ENCODE results near the gene NR5A2.

The NR5A2 gene

DNA sequence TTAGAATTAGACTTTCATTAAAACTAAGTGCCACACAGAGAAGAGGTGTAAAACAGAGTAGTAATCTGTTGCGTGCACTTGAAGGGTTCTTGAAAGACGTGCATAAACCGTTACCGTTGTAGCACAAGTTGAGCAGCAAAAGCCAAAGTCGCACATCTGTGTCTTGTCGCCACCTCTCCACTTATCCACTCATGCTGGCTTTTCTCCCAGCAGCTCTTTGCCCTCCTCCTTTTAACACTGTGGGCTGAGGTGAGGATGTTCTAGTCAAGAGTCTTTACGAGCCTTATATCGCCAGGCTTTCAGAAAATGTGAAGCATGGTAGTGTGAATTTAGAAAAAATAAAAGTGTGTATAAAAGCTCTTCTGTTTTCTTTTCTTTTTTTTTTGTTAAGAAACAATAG is 48.0 kb downstream of the NR5A2 start:
- no peak for DNase-seq

DNA sequence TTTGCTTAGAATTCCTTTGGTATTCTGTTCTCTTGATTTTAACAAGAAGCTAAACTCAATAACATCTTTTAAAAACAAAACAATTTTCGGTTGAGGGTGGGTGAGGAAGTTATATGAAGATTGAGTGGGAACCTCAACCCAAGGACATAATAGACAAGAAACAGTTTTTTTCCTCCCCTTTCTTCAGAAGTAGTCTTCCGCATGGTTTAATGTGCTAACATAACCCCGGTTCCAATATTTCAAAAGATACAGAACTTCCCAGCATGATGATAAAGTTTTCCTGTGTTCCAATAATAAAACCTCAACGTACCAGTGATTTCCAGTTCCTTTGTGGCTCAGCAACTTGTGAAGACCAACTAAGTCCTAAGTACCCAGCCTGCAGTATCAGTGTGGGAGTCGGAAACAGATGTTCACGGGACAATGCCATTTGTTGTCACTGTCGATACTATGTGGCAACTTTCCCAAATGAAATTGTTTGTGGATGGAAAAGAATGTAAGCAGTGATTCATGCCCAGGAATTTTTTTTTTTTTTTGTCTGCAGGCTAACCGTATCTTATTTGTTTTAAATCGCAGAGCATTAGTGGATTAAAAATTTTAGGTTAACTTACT is 48.5 kb downstream of the NR5A2 start:
- peak; percentile 87 for DNase-seq

DNA sequence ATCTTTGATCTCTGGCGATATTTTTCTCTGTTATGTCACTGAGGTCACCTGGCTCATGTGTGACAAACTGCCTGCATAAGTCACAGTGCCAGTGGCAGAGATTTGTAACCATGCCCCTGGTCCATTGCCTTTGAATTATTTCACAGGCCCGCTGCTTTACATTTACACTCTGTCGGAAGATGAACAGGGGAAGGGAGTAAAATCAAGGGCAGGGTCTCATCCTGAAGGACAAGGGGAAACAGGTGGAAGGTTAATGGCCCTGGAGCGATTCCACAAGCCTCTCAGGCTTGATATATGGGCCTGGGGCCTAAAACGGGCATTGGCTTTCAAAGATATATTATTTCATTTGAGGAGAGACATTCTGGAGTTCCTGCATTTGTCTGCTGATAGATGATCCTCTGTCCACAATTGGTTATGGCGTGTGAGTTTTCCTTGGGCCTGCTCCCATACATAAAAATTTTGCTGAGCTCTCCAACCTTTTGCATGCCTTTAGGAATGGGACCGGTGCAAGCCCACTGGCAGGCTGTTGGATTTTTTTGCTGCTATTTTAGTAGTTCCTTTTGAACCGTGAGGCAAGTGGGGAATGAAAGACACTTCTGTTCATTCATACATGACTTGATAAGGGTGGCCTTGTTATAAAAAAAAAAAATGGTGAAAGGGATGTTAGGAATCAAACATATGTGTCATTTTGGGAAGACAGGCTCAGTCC is 51.9 kb downstream of the NR5A2 start:
- no peak for DNase-seq

DNA sequence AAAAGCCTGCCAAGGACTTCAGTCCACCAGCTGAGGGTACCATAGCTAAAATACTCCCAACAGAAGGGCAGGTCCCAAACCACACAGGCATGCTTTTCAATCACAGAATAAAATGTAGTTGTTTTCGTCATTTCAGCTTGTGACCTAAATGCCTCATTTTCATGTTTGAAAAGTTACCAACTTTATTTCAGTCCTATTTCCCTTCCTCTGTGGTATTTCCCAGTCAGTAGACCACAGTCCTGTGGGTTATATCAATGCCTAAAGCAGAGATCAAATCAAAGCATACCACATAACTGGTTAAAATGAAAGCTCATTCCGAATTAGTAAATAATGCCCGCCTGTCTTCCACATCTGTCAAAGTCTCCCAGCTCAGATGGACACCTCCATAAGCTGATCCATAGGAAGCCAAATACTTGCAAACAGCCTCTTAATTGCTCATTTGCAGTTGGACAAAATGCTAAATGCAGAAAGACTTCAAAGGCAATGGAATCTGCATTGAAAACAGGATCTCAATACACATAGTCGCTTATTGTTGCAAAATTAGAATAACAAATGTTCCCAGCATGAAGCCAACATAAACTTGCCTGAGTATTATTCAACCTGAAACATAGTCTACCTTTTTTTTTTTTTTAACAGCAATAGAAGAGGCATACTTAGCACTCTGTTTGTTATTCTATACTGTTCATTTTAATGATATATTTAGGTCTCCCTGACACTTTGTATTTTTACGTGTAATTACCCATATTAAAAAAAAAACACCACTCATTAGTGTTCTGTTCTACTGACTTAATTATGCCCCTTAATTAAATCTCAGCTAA is 53.9 kb downstream of the NR5A2 start:
- no peak for DNase-seq

DNA sequence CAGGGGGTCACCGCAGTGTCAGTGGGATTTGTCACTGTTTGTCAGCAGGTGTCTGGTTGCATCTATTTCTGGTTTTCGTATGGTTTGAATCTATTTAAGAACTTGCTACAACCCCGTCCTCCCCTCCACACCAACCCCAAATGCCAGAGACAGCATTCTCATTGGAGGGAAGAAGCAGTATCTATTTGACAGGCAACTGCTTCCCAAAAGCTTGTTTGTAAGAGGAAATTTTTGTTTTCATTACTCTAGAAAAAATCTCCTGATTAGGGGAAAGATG is 54.4 kb downstream of the NR5A2 start:
- DNase-seq = no peak

DNA sequence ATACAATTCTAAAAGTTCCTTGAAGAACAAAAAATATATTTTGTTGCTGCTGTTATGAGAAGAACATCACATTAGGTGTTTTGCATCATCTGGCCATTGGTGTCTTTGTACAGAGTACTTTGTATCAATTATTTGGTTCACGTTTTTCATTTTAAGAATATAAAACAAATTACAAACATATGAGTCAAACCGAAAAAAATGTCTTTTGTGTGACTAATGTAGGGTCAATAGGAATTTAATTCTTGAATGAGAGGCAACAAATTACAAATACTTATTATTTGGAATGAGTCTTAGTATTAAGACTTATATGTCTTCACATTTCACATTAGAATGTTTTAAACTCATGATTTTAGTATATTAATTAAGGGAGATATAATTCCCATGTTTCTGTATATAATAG is 54.8 kb downstream of the NR5A2 start:
- DNase-seq = no peak

DNA sequence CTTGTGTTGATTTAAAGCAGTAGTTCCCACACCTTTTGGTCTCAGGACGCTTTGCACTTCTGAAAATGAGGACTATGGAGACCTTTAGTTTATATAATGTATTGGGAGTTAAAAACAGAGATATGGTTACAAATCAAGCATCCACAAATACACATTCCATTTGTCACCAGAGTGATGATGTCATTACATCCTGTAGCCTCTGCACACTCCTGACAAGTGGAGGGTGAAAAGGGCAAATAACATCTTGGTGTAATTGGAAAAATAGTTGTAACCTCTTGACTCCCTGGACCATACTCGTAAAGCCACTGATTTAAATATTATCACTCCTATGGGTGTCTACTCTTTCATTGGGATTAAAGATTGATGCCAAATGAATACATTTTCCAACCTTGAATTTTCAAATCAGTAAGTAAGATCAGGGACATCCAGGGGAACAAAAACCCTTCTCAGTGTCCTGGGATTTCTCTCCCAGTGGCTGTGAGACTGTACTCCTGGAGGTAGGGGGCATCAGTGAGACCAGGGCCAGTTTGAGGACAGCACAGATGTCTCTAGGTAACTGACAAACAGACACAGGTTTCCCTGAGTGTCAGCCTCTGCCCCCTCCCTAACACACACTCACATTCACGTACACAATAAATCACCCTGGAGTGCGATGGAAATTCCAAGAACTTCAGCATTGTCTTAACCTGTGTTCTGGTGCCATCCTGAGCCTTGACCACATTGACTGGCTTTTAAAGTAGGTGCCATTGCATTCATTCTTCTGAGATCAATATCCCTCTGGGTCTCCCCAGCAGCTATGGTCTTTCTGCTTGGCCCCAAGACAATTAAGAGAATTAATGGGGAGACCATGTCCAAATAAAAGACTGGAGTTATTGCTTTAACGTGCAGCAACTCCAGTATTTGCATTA is 63.0 kb downstream of the NR5A2 start:
- DNase-seq = no peak

DNA sequence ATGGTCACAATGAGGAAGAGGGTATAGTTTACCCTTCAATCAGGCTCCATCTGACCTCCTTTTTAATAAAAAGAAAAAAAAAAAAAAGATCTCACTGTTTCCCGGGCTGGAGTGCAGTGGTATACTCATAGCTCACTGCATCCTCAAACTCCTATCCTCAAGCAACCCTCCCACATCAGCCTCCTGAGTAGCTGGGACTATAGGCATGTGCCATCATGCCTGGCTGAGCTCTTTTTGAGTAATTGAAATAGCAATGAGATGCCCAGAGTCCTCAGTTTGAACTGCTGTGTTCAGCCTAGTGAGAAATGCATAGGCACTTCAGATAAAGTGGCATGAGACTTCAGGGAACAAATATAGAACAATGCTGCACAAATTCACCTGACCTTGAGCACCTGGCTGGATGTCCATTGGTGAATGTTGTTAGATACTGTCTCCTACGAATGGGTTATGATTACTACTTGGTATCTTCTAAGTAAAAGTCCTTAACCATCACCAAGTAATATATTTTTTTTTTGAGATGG is 67.6 kb downstream of the NR5A2 start:
- no peak for DNase-seq

DNA sequence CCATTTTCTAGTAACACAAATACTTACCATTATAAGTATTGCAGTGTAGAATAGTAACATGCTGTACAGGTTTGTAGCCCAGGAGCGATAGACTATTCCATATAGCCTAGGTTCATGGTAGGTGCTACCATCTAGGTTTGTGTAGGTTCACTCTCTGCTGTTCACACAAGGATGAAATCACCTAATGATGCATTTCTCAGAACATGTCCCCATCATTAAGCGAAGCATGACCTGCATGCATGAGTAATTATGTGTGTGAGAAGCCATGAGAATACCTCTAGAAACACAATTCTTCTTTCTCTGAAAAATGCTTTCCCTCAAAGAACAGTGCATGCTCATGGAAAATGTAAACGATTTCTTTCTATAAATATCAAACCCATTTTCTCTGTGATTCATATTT is 69.3 kb downstream of the NR5A2 start:
- DNase-seq = no peak

DNA sequence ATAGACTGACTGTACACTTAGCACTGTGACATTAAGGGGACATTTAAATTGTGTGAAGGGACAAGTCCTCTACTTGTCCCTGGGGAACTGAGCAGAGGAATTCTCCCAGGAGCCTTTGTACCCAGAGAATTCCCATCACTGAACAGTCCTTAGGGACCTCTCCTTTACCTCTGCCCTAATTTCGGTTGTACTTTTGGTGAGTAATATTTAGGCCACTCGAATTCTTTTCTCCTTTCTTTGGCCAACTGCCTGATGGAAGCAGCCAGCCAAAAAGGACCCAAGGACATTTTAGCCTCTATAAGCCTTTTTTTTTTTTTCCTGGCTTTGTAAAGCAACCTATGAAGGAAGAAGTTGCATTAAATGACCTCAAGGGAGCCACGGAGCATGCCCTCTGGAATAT is 71.5 kb downstream of the NR5A2 start:
- DNase-seq = no peak

DNA sequence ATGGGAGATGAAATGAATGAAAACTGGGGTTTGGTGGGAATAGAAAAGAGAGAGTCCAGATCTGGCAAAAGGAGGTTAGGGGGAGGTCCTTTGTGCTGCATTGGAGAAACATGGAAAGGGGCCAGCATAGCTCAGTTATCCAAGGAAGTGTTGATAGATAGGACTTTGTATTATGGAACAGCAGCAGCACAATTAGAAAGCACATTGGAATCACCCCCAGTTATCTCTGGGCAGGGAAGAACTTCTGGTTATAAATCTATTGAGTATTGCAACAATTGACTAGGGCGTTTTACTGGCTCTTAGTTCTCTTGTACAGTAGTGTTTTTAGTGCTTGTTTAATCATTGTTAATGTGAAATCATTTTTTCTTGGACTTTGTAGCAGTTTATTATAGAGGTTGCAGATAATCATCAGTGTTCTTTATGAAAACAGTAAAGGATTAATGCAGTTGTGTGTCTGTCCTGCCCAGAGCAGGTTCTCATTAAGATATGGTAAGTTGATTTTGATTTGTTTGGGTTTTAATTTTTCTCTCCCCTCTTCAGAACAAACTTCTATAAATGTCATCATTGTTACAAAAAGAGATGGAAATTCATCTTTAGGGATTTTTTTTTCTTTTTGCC is 76.6 kb downstream of the NR5A2 start:
- DNase-seq = no peak

DNA sequence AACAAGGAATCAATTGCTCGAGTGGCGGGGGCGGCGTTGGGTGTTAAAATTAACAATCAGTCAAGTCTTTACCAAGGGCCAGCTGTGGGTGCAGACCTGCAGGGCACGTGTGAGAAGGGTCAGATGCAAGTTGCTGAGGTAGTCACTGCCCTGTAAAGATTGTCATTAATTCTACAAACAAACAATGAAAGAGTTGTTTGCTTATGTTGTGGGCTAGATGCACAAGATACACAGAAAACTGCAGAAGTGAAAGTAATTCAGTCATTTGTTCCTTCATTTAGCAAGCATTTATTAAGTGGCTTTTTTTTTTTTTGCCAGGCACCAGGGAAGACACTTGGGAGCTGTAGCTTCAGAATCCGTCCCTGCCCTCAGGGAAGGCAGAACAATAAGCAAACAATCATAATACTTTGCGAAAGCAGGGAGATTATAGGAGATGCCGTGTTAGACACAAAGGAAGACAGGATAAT is 79.5 kb downstream of the NR5A2 start:
- DNase-seq = peak; percentile 29

DNA sequence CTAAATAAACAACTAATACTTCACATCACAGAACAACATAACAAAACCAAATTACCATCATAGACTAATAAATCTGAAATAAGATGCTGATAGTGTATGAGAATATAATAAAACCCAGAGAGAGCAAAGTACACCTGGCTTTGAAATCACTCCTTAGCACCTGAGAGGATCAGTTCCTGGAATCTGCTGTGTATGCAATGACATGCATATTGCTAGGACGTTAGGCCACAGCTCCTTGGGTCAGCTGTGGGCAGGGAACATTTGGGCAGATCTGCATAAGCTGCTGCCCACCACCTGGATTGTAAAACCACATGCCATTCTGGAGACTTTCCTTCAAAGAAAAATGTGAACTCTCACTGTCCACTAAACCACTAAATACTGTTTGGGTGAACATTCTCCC is 81.1 kb downstream of the NR5A2 start:
- DNase-seq = no peak

DNA sequence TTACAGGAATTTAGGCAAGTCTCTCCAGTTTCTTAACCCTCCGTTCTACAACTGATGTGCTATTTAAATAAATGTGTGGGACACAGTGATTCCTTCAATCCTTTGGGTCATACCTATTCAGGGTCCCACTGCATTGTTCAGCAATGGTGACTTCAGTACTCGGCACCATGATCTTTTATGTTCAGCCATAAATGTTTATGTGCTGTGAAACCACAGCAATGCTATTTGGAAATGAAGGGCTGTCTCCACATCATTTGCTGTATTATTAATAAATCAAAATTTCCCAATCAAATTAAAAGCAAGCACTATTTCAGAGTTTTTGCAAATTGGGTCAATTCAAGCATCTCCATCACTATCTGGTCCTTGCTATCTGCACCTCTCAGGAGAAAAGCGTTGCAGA is 84.8 kb downstream of the NR5A2 start:
- DNase-seq = no peak

DNA sequence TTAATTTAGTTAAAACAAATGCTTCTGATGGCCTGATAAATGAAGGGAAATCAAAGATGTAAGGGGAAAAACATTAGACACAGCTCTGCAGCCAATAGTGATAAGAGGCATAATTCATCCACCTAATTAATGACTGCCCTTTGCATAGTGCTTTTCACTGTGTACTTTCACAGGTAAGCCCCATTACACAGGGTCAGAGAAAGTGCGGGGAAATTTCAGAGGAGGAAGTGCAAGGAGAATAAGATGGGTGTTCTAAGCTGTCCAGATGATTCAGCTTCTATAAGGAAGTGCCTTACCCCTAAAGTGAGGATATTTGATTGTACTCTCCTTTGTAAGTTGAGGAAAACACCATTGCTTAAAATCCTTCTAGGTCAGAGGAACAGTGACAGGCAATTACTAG is 88.0 kb downstream of the NR5A2 start:
- DNase-seq = no peak

DNA sequence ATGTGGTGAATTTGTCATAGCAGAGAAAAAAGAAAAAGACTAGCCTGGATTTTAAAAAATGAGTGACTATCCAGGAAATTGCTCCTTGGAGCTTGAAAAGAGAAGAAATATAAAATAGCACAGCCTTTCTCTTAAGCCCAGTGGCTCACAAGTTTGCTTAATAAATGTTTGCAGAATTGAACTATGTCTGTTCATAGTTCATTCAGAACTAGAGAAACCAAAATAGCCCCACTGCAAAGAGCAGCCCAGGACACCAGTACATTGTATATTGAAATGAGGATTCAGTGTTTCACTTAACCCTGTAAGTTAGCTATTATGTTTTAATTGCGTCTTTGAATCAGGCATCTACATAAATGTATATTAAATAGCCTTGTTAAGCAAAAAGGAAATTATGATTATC is 88.8 kb downstream of the NR5A2 start:
- no peak for DNase-seq

DNA sequence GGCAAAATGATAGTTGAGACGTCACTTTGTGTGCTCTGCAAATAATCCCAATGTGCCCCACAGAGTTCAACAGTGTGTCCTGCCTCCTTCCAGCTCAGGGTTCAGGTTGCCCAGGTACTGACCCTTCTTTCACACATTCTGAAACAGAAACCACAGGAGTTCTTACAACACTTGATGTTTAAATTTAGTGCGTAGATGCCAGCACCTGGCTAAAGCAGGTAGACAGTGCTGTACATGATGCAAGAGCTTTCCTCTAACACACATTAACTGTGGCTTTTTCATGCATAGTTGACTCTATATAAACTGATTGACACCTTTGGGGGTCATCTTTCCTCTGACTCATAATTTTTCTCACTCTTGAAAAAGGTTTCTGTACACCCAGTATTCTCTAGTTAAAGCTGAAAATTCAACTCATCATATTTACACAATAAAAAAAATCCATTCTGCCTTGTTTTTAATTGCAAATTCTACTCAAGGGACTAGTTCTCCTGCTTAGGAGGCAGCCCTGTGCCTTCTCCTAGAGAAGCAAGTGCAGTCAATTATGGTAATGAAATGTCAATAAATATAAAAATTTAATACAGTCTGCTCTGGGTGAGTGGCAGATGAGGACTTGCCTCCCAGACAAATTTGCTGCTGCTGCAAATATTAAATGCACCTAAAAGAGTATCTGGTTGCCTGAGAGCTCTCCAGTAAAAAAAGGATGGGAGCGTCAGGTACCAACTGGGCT is 91.4 kb downstream of the NR5A2 start:
- no peak for DNase-seq

DNA sequence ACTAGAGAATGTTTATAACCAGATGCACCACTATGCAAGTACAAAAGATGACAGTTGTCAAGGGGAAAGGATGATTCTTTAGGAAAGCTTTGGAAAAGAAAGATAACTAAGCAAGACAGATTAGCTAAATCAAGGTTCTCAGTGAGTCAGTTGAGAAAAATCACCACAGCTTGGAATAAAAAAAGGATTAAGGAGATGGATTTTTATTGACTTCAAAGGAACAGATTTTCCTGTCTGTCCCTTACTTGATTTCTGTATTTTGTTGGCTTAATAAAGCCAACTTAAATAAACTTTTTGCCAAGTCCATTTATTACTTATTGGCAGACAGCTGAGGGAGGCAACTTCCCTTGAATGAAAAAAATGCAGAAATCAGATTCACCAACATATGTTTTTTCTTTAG is 93.9 kb downstream of the NR5A2 start:
- no peak for DNase-seq

DNA sequence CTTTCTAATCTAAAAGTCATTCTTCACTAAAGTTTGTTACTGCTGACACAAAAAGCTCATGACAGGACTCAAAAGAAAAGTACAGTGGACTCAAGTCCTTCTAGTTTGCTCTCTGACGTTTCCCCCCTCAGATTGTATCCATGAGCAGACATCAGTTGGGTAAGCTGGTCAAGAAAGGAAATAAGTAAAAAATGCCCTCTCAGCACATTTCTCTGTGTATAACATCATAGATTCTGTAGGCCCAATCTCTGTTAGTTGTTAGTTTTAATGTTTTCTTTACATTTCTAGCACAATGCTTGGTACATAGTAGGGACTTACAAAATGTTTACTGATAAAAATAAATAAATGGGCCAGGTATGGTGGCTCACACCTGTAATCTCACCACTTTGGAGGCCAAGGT is 96.8 kb downstream of the NR5A2 start:
- DNase-seq = no peak

DNA sequence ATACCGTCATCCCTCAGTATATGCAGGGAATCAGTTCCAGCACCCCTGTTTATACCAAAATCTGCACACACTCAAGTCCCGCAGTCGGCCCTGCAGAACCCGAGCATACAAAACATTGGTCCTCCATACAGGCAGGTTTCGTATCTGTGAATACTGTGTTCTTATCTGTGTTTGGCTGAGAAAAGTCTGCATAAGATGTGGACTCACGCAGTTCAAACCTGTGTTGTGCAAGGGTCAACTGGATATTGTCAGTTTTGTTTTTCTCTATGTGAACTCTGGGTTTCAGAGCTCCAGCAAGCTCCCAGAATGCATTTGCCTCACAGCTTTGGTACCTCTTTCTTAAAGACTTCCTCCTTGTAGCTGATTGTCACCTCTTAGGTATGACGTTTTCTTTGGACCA is 100.6 kb downstream of the NR5A2 start:
- no peak for DNase-seq

DNA sequence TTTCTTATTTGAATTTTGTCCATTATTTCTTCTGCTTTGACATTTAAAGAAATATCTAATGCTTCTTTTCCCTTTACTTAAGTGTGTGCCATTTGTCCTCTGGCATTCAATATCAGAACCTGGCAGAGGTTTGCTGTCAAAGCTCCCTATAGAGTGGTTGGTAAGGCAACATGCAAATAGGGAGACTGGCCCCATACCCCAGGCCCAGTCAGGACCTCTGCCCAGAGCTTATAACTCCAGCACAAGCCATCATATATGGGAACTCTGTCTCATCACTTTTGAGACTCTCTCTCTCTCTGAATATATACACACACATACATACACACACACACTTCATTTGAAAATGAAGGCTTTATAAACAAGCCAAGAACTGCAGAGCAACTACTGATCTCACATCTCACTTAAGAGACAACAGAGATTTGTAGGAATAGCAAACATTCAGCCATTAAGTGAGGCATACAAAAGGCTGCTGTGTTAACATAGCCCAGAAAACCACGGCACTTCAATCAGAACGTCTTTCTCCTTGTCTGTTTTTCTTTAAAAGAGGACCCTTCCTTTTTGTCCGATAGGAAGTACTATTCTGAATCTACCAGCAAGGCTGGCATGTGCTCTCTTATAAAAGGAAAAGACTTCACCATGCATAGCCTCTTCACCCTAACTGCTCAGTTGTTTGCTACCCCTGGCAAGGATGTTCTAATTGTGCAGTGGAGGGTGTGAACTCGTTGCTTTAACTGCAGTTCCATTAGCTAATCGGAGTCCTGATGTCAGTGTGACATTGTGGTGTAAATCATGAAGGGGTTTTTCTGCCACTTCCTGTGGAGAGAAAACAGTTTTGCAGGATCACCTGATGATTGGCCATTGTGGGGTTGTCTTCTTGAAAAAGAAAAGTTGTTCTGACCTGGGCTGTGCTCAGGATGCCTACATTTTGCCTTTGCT is 101.7 kb downstream of the NR5A2 start:
- no peak for DNase-seq
